PC-3 (cell line): ENCODE measurements around the gene HDGFL3.

Experiments
- CTCF ChIP-seq: fragments of 300-600 bp; sonication (generic); conservative IDR thresholded peaks from 2 replicates; pipeline ENCODE4 v1.5.1; 2017; ENCODE audit warnings: antibody characterized with exemption, low read depth, mild to moderate bottlenecking, low read length
- EZH2phosphoT487 ChIP-seq: fragments of 300-600 bp; sonication (generic); IDR thresholded peaks from 2 replicates; pipeline ENCODE4 v1.6.1; 2018; ENCODE audit warnings: mild to moderate bottlenecking, antibody characterized with exemption, low read length, borderline replicate concordance

DNA sequence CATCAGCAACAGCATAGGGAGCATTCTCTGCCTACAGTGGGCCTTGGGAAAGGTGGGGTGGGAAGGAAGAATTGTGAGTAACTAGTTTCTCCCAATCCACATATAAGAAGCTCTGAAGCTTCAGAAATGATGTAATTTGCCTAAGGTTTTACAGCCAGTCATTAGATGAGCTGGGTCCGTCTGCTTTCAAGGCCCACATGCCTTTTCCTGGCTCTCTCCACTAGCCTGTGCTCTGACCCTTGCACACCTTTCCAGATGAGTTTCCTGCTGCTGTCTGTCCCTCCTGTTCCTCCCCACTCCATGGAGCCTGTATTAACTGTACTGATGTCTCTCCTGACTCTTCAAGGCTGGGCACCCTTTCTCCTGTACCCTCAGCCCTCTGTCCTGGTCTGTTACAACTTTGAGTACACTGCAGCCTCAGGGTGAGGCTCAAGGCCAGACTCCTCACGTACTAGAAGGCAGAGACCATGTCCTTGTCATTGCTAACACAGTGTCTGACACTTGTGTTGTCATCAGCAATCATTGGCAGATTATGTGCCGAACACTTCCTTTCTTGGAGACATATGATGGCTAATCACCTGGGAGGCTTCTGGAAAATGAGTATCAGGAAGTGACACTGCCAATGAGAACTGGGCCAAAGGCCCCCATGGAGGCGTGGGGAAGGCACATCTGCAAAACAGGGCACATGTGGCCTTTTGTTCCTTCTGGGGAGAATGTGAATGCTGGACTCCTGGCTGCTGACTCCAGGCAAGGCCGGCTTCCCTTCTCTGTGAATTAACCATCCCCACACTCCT lies 93.5 kb downstream of the HDGFL3 start:
- no peak for TF ChIP-seq EZH2phosphoT487
- TF ChIP-seq CTCF: no peak
